A204.1 (cell line): ENCODE measurements around the gene UNC93B1.

Experiments used
- FAIRE-seq: peaks from 2 replicates; lab custom pipeline; 2012; peaks lifted over from hg19 to GRCh38; lab: Jason Lieb, UNC

UNC93B1 gene

DNA sequence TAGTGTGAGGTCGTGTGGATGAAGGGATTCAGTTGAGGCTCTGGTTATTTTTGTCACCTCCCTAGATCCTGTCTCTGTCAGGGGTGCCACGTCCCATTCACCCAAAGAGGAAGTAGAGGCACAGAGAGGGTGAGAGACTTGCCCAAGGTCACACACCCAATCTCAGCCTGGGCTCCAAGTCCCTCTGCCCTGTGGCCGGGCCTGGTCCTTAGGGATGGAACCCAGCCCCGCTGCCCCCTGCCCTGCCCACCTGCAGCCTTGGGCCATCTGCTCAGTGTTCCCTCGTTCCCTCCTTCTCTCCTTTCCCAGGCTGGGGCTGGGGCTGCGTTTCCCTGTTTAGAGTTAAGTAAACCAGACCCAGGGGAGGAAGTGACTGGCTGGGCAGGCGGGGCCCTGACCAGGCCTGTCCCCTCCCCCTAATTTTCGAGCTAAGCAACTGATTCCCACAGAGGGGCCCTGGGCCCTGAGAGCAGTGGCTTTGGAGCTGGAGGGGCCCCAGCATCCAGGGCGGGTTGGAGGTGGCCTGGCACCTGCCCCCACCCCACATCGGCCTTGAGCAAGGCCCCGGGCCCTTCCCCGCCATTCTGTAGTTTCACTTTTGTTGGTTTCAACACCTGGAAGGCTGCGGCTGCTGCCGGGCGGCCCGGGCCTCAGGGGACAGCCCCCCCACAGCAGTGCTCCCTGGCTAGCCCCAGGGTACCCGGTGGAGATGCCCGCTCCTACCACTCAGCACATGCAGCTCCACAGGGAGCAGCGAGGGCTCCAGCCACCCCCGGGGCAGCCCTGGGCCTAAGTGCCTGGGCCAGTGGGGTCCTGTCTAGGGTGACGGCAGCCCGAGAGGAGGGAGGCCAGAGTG is 36.4 kb upstream of the UNC93B1 start:
- no peak for FAIRE-seq

DNA sequence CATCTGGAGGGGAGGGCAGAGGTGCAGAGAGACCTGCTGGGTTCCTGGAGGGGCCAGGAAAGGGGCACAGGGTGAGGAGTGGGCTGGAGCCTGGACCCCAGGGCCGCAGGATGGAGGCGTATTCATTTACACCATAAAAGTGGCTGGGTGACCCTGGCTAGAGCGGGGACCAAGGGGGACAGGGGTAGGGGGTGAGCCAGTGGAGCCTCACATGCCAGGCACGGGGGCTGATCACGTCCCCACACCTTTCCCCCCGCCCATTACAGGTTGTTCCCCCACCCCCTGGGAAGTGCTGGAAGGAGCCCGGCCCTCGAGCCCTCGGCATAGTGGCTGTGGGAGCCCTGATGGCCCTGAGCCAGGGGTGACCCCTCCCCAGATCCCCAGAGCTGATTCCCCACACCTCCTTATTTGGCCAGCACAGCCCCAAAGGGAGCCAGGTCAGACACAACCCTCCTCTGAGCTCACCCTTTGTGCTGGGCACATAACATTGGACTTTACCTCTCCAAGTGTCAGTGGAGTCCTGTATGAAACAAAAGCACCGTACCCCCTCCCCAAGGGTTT is 35.7 kb upstream of the UNC93B1 start:
- no peak for FAIRE-seq

DNA sequence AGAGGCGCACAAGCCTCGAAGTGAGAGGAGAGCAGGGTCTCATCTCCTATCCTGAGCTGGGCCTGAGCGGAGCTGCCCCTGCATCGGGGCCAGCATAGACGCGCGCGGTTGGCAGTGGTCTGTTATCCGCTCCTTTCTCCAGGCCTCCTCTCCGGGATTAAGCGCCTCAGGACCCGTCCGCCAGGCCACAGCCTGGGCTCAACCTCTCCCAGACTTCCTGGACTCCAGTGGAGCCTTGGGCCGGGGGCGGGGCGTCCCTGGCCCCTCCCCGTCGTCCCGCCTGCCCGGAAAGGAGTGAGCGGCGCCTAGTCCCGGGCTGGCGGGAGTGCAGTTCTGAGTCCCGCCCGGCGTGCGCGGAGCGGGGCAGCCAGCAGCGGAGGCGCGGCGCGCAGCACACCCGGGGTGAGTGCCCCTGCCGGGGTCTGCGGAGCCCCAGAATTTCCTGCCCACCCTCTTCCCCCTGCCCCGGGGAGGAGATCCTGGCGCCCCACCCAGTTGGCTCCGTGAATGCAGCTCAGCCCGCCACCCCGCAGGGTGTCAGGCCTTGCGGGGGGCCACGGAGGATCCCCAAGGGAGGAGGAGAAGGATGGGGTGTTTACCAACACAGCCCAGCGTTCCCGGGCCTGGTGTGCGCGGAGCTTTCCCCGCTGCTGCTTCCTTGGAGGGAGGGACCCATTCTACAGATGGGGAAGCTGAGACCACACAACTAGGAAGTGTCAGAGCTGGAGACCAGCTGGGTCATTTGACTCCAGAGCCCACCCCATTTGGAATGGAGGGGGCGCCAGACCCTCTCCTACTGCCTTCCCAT is 35.0 kb upstream of the UNC93B1 start, which contains the start of gene TCIRG1:
Gene TCIRG1, plus strand, starts transcription at position 308 of the 808 bp plus-strand sequence. CDS start 2,247 bp downstream, outside the sequence.
- FAIRE-seq: no peak

DNA sequence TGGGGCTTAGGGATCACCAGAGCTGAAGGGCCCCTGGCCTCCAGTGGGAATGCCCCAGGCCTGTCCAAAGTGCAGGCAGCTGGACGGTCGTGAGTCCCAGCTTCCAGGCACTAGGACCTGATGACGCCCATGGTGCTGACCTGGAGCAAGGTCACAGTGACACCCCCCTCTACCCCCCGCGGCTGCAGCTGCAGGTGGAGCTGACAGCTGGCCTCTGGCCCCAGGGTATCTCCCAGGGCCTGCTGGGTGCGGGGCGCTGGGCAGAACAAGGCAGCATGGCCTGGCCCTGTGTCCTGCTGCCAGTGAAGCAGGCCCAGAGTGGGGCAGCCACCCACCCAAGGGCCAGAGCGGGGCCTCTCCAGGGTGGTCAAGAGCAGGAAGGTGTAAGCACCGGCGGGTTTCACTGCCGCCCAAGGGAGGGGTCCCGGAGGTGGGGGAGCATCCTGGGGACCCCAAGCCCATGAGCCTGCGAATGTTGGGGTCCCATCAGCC is 34.4 kb upstream of the UNC93B1 start:
- FAIRE-seq: no peak

DNA sequence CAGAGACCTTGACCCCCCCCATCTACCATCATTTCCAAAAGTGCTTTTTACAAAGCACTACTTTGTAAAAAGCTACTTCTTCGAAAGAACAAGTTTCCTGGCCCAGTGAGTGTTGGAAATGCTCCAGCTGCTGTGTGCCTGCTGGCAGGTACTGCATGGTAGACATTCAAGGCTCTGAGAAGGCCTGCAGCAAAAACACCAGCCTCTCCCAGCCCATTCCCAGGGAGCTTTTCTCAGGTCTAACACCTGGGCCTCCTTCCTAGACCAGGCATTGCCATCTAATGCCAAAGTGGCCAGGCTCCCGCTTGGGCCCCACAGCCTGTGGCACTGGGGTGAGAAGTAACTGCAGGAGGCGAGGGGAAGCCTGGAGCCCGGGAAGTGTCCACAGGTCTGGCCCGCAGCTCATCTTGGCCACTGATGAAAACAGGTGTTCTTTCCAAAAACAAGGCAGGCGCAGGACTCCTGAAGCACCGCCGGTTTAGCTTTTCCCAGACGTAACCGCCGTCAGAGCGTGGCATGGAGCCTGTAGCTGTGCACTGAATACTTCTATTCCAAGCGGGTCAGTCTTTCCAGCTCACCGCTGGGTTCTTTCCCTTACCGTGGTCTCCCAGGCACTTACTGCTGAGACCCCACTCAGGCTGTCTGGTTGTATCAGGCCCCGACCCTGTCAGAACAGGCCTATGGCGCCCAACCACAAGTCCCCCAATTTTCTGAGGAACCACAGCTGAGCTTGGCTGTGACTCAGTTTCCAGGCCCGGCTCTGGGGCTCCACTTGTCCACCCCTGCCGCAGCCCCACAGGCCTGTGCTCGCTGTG is 33.7 kb upstream of the UNC93B1 start:
- FAIRE-seq: no peak

DNA sequence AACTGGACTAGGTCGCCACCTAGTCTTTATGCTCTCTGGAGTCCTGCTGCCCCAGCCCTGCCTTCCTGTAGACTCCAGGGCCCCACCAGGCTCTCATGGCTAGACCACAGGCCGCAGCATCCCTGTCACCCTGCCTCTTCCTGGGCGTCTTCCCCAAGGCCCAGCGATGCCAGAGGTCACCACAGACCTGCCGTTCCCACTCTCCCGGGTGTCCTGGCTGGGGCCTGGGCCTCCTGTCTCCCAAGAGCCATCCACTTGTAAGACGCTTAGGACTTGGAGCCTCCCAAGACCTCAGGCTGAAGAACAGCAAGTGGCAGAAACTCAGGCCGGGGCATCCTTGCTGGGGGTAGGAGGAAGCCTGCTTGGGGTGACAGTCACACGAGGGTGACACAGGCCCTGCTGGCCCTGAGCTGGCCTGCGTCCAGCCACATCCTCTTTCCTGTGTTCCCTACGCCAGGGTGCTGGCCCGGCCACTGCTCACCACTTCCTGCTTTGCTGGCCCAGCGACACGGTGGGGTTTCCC is 32.9 kb upstream of the UNC93B1 start:
- no peak for FAIRE-seq

DNA sequence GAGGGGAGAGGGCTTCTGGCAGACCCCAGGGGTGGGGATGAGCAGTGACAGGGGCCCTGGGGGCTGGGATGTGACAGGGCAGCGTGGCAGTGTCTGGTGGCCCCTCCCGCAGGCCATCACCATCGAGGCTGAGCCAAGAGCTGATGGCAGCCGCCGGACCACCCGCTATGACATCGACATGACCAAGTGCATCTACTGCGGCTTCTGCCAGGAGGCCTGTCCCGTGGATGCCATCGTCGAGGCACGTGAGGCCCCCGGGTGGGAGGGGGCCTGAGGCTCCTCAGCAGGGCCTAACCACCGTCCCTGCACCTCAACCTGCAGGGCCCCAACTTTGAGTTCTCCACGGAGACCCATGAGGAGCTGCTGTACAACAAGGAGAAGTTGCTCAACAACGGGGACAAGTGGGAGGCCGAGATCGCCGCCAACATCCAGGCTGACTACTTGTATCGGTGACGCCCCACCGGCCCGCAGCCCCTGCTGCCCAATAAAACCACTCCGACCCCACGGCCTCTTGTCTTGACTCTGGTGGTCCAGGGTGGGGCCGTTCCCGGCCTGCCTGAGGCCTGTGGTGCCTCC is 32.3 kb upstream of the UNC93B1 start:
- no peak for FAIRE-seq

DNA sequence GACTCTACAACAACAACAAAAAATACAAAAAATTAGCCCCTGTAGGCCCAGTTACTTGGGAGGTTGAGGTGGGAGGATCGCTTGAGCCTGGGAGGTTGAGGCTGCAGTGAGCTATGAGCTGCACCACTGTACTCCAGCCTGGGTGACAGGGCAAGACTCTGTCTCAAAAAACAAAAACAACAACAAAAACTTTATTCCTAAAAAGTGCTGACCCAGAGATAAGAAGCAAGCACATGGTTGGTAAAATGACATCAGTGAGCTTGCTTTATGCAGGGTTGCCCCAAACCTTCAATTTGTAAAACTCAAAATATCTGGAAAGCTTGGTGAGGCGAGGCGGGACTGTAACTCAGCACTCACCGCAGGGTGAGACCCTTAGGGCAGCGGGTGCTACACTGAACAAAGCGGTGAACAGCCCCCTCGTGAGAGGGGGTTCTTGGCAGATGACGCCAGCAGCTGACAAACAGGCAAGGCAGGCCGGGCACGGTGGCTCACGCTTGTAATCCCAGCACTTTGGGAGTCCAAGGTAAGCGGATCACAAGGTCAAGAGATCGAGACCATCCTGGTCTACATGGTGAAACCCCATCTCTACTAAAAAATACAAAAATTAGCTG is 31.5 kb upstream of the UNC93B1 start:
- FAIRE-seq: no peak

DNA sequence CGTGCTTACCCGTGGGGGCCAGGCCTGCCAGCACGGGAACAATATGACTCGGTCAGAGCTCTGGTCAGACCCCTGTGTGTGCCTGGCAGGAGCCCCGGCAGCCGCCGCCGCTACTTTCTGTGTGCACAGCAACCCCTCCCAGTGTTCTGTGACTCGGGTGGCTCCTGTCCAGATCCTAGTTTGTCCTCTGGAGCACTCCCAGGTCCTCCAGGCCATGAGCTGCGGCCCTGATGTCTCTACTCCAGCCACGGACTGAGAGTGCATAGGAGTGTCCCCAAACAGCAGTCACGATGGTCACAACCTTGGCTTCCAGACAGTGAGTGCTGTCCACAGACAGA is 29.8 kb upstream of the UNC93B1 start:
- no peak for FAIRE-seq

DNA sequence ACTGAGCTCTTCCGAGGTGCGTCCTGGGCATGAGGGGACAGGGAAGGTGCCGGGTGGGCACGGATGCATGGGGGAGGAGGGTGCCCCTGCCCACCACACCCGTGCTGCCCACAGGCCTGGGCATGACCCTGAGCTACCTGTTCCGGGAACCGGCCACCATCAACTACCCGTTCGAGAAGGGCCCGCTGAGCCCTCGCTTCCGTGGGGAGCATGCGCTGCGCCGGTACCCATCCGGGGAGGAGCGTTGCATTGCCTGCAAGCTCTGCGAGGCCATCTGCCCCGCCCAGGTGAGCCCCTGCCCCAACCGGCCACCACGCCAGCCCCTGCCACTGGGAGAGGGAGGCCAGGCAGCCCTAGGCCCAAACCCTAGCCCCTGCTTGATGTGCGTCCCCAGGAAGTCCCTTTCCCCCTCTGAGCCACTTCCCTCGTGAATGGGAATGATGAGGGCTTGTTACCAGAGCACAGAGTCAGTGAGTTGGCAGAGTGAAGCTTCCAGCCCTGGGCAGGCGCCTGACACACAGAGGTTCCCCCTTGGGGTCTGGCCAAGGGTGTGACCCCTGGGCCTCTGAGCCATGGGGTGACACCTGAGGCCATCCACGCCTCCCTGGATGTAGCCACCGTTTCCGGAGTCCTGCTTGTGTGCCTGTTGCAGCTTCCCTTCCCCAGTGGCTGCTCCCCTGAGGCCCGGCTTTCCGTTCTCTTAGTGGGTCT is 29.3 kb upstream of the UNC93B1 start:
- no peak for FAIRE-seq

DNA sequence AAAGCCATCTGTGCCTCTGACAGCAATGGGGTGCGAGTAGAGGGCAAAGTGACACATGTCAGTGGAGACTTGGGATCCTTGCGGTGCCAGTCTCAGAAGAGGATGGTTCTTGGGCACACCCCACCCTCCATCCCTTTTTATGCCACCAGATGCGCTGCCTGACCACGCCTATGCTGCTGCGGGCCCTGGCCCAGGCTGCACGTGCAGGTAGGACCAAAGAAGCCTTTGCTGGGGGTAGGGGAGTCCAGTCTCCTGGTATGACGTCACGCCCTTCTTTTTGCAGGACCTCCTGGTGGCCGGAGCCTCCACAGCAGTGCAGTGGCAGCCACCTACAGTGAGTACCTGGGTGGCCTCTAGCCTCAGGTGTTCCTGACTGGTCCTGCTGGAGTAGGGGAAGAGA is 28.1 kb upstream of the UNC93B1 start:
- FAIRE-seq: no peak

DNA sequence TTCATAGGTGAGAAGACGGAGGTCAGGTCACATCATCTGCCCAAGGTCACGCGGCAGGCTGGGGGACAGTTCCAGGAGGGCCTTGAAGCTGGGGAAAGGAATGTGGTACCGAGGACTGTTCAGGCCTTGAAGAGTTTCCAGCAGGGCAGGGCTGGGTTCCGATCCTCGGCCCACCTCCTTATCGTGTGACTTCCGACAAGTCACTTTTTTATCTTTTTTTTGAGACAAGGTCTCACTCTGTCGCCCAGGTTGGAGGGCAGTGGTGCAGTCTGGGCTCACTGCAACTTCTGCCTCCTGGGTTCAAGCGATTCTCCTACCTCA is 27.2 kb upstream of the UNC93B1 start:
- no peak for FAIRE-seq

DNA sequence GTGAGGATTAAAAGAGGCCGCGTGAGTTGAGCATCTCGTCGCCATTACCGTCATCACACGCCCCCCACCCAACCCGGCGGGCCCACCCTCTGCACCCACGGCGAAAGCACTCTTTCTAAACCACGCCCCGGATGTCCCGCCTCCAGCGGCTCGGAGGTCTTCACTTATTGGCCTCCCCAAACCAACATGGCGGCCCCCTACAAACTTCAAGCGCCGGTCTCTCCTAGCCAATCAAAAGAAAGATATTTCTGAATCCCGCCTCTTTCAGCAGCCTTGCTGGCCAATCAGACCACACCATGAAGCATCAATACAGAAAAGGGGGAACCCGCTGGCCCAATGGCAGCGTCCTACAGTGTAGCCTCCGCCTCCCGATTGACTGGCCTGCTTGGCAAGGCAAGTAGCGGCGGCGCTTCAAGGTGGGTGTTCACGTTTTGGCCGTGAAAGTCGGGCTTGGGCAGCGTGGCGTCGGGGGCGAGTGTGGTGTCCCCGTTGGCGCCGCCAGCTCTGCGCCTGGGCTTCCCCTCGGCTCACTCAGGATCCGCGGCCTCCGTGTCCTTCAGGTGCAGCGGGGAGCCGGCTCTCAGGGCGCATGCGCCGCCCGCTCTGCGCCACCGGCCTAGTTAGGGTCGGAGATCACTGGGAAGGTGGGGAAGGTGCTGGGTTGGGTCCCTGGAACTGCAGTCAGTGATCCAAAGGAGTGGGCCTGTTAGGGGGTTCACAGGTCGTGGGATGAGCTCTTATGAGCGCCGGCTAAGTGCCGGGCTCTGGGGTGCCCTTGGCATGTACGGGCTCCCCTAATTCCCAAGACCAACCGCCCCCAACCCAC is 26.6 kb upstream of the UNC93B1 start, which contains the start of gene NDUFS8:
Gene NDUFS8, plus strand, starts transcription at position 364 of the 826 bp plus-strand sequence. CDS start 1,471 bp downstream, outside the sequence.
- peak; percentile 100 for FAIRE-seq

DNA sequence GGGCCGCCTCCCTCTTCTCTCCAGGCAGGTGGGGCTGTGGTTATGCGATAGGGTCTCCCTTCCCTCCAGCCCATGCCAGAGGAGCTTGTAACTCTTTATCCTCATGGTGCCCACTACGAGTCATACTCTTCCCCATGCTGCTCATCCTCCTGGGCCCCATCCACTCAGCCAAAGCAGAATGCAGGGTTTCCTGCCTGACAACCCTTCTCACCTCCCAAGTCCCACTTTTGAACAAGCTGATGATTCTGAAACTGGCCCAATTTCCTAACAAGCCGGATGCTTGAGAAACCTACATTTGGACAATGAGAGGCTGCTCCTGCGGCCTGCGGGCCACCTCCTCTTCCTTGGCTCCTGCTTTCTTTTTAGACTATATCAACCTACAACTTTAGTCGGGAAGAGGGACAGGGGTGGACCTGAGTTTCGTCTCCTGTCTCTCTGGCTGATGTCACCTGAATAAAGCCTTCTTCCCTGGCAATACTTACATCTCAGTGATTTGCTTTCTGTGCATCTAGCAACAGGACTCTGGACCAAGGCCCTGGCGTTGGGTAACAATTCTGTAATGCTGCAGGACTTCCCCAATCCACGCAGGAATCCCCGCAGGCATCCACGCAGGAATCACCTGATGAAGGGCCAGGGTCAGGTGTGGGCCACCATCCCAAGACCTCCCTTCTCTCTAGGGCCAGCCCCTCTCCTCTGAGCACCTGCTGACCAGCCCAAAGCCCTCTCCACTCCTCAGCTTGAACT is 25.1 kb upstream of the UNC93B1 start:
- FAIRE-seq: no peak

DNA sequence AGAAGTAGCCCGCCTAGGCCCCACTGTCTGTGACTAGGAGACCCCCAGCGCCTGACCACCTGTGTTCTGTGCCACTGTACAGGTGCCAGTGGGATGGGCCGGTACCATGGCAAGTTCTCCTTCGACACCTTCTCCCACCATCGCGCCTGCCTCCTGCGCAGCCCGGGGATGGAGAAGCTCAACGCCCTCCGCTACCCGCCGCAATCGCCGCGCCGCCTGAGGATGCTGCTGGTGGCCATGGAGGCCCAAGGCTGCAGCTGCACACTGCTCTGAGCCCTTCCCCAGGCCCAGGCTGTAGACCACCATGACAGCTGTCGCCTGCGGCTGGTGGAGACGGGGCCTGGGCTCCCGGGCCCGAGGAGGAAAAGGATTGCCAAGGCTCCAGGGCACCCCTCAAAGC is 23.8 kb upstream of the UNC93B1 start:
- FAIRE-seq: no peak

DNA sequence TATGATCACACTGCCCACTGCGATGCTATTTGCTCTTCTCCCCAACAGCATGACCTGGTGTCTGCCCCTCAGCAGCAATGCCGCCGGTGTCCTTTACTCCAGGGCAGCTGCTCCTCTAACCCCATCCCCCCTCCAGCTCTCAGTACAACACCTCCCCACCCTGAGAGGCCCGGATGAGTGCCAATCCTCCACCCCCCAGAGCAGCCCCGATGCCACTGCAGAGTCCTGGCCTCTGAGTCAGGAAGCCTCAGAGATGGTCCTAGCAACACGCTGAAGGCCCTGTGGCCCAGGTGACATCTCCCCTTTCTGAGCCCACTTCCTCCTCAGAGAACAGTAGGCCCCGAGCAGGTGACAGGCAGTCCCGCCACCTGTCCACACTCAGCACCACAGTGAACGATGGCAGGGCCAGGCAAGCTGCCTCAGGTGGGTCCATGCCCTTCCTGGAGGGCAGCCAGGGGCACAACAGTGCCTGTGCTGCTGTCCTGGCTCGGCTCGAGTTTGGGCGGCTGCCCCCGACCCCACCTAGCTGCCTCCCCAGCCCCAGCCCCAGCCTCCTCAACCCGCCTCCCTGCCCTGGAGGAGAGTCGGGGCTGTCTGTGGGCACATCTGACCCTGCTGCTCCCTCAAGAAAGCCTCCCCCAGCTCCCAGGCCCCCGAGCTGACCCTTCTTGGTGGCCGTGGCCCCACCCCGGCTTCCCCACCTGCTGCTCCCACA is 22.7 kb upstream of the UNC93B1 start:
- FAIRE-seq: no peak

DNA sequence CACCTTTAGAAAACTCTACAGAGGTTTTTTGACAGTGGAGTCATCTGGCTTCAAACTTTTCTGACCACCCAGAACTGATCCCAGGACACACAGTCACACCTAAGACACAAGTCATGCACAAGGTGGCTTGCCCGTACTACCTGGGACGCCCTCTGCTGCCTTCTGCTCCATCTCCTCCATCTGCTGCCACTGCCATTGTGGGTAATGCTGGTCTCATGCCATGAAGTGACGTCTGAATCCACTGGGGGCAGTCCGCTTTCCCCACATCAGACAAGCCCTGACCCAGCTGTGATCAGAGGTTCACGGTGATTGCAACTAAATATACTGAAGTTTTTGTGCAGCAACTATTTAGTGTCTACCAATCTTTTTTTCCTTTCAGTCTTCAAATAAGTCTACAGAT is 21.1 kb upstream of the UNC93B1 start:
- no peak for FAIRE-seq

DNA sequence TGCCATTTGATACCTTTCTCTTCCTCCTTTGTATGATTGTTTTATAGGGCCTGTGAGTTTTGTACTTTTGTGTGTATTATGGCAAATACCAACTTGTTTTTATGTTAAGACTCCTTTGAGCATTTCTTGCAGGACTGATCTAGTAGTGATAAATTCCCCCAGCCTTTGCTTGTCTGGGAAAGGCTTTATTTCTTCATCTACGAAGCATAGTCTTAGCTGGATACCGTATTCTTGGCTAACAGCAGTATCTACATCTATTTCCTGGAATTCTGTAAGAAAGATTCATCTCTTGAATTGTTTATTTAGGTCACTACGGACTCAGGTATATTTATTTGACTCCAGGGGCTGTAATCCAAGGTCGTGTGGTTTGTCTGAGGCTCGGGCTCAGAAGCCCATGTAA is 20.6 kb upstream of the UNC93B1 start:
- no peak for FAIRE-seq
